HFFc6 (cell line): Measurements from ENCODE around the gene ACSL5. TPM values are rescaled to one million over a fixed set of nuclear protein-coding genes. Genes with fewer than 3 reads are reported as not detected.

ENCODE experiments used
- DNase-seq: peaks from one replicate; pipeline ENCODE4 v3.0.0-alpha.2; 2018
- H3K27ac Mint-ChIP-seq: 2 replicates; pipeline ENCODE4 v1.8.0; 2020; ENCODE audit warnings: mild to moderate bottlenecking, mixed read lengths
- H3K27me3 Mint-ChIP-seq: 2 replicates; pipeline ENCODE4 v1.8.0; 2021; ENCODE audit warnings: mild to moderate bottlenecking, moderate library complexity, mixed read lengths; ENCODE audit not compliant: insufficient read depth
- H3K36me3 Mint-ChIP-seq: 2 replicates; pipeline ENCODE4 v1.8.0; 2021; ENCODE audit warnings: low read depth, mixed read lengths
- H3K4me1 Mint-ChIP-seq: 2 replicates; pipeline ENCODE4 v1.8.0; 2020; ENCODE audit warnings: low read depth, mixed read lengths
- H3K4me3 Mint-ChIP-seq: 2 replicates; pipeline ENCODE4 v1.8.0; 2020; ENCODE audit warnings: mild to moderate bottlenecking, moderate library complexity, mixed read lengths
- H3K9me3 Mint-ChIP-seq: 2 replicates; pipeline ENCODE4 v1.8.0; 2020; ENCODE audit warnings: mild to moderate bottlenecking, mixed read lengths
- CTCF ChIP-seq: fragments of 200-600 bp; sonication (generic); IDR thresholded peaks from 2 replicates; pipeline ENCODE4 v1.5.0; 2021; ENCODE audit warnings: antibody characterized with exemption, mild to moderate bottlenecking
- total RNA-seq, 6 experiments: library from RNA; stranded (reverse); fragmentation: NEBNext Ultra II Directional; extraction: Animal tissue kit (Norgen Biotek cat#: 25700); gene quantifications; 2 replicates in 1 of 6; 3 replicates in 5 of 6; pipeline ENCODE4 v1.2.3, GENCODE V29; 2021

ACSL5 gene
- total RNA-seq, 6 experiments from 2014 or later = 0.59 to 5.5 (median 4.9) TPM

GRCh38 chr10:112365014-112365432 is 8.9 kb upstream of the ACSL5 start:
- H3K4me3 Mint-ChIP-seq = no peak overlapping the region

GRCh38 chr10:112365451-112365850 is 8.5 kb upstream of the ACSL5 start:
- Mint-ChIP-seq H3K36me3 (no peaks in the 10 kb centered on the region), H3K27ac (no peak overlapping the region), H3K4me3 (no peak overlapping the region), H3K4me1 (peaks cover 52% of the 10 kb centered on the region), H3K9me3 (no peaks in the 10 kb centered on the region), H3K27me3 (peaks cover 7% of the 10 kb centered on the region; the same call in 1 of the 2 replicates)
- TF ChIP-seq CTCF = no peak
- DNase-seq = no peak

More at GRCh38 chr10:112365014-112365432, 8.9 kb upstream of the ACSL5 start:
- Mint-ChIP-seq H3K27ac (no peak overlapping the region), H3K36me3 (no peaks in the 10 kb centered on the region), H3K27me3 (peaks cover 7% of the 10 kb centered on the region; the same call in 1 of the 2 replicates), H3K9me3 (no peaks in the 10 kb centered on the region), H3K4me1 (peaks cover 54% of the 10 kb centered on the region)
- DNase-seq = no peak
- no peak for TF ChIP-seq CTCF

- Mint-ChIP-seq H3K27ac (no peak overlapping the region), H3K4me3 (peak overlapping the region; percentile 50; the same call in 1 of the 2 replicates), H3K4me1 (peaks cover 37% of the 10 kb centered on the region), H3K9me3 (peaks cover 5% of the 10 kb centered on the region; the same call in 1 of the 2 replicates), H3K27me3 (peaks cover 5% of the 10 kb centered on the region; the same call in 1 of the 2 replicates), H3K36me3 (peaks cover 2% of the 10 kb centered on the region; the same call in 1 of the 2 replicates)
- DNase-seq = no peak
- TF ChIP-seq CTCF = no peak
Observed at GRCh38 chr10:112366992-112367391, 6.9 kb upstream of the ACSL5 start.

GRCh38 chr10:112367516-112367915 is 6.4 kb upstream of the ACSL5 start:
- Mint-ChIP-seq H3K36me3 (peaks cover 5% of the 10 kb centered on the region; the same call in 1 of the 2 replicates), H3K27ac (no peak overlapping the region), H3K4me1 (peaks cover 32% of the 10 kb centered on the region), H3K27me3 (peaks cover 5% of the 10 kb centered on the region; the same call in 1 of the 2 replicates), H3K4me3 (peak overlapping the region; percentile 50; the same call in 1 of the 2 replicates), H3K9me3 (peaks cover 5% of the 10 kb centered on the region; the same call in 1 of the 2 replicates)
- no peak for DNase-seq
- TF ChIP-seq CTCF = no peak

- DNase-seq = no peak
- Mint-ChIP-seq H3K9me3 (peaks cover 5% of the 10 kb centered on the region; the same call in 1 of the 2 replicates), H3K36me3 (peaks cover 5% of the 10 kb centered on the region; the same call in 1 of the 2 replicates), H3K4me1 (peaks cover 29% of the 10 kb centered on the region), H3K27ac (no peak overlapping the region), H3K4me3 (no peak overlapping the region), H3K27me3 (peaks cover 1% of the 10 kb centered on the region; the same call in 1 of the 2 replicates)
- no peak for TF ChIP-seq CTCF
Observed at GRCh38 chr10:112369495-112370423, 4.2 kb upstream of the ACSL5 start.
